Prostate gland (tissue), 2 donors: Measurements from ENCODE around the gene SPEM3.

Experiments
- POLR2A ChIP-seq: fragments of 450-650 bp; IDR thresholded peaks from one replicate; pipeline ENCODE4 v1.6.1; 2016; ENCODE audit warnings: antibody characterized with exemption, mild to moderate bottlenecking
- TF ChIP-seq, protein P1 (sequence below), 4 experiments: fragments of 200-600 bp in 2 of 4; fragments of 450-650 bp in 2 of 4; sonication (generic) in 2 of 4; IDR thresholded peaks; 1 replicate in 3 of 4; 2 replicates in 1 of 4; pipeline ENCODE4 v1.5.1; 2016 to 2019; ENCODE audit warnings: antibody characterized with exemption in 4 of 4, mild to moderate bottlenecking in 2 of 4, moderate library complexity in 2 of 4

DNA sequence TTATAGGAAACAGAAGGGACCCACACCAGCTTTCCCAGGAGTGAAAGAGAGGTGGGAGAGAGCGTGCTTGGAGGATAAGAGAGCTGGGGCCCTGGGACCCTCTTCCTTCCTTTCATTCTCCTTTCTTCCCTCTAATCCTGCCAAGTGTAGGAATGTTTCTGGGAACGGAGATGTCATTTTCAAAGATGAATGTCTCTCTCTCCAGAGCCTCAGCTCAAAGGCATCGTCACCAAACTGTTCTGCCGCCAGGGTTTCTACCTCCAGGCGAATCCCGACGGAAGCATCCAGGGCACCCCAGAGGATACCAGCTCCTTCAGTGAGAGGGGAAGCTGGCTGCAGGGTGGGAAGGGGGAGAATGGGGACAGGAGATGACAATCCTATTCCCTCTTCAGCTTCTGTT is 12.6 kb downstream of the SPEM3 start:
- TF ChIP-seq, protein P1, sequence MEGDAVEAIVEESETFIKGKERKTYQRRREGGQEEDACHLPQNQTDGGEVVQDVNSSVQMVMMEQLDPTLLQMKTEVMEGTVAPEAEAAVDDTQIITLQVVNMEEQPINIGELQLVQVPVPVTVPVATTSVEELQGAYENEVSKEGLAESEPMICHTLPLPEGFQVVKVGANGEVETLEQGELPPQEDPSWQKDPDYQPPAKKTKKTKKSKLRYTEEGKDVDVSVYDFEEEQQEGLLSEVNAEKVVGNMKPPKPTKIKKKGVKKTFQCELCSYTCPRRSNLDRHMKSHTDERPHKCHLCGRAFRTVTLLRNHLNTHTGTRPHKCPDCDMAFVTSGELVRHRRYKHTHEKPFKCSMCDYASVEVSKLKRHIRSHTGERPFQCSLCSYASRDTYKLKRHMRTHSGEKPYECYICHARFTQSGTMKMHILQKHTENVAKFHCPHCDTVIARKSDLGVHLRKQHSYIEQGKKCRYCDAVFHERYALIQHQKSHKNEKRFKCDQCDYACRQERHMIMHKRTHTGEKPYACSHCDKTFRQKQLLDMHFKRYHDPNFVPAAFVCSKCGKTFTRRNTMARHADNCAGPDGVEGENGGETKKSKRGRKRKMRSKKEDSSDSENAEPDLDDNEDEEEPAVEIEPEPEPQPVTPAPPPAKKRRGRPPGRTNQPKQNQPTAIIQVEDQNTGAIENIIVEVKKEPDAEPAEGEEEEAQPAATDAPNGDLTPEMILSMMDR (IDR thresholded peaks at IDR 0.05): no peak
- TF ChIP-seq POLR2A: no peak
